GM19238 (cell line): ENCODE results near the gene CAPZB.

Source experiments
- DNase-seq: peaks from one replicate; pipeline ENCODE4 v3.0.0; 2011; ENCODE audit warnings: low spot score; ENCODE audit not compliant: insufficient read length

Gene CAPZB

DNA sequence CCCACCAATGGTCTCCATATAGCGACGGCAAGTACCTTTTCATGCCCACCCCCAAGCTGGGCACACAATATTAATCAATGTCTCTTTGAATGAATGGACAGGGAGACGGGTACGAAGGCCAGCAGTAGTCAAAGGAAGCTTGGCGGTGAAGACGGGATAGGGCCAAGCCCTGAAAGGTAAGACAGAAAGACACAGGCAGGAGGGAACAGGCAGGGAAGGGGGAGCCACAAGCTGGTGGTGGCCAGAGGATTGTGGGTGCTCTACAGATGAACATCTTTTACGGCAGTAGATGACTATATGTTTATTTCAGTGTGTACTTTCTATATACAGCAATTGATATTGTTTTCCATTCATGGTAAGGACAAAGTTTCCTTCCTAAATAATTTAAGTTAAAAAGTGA is 16.3 kb downstream of the CAPZB start:
- no peak for DNase-seq

DNA sequence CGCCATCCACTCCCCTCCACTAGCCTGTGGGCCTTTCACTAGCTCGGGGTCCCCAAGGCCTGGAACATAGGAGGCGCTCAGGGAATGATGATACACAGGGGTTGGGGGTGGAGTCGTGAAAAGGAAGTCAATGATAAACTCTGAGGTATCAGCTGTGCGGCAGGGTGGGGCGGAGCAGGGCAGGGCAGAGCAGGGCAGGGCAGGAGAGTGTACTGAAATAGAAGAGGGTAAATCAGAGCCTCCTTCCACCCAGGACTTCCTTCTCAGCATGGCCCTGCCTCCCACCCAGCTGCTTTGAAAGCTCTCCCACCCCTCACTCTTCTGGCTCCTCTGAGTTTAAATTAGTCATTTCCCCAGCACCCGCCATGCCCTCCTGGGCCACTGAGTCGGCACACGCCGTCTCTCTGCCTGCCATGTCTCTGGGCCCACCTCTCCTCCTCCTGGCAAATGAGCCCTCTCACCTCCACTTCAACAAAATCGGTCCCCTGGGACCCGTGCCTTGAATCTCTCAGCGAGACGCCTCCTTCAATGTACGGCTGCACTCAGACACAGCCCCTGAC is 16.9 kb downstream of the CAPZB start:
- DNase-seq, result no peak

DNA sequence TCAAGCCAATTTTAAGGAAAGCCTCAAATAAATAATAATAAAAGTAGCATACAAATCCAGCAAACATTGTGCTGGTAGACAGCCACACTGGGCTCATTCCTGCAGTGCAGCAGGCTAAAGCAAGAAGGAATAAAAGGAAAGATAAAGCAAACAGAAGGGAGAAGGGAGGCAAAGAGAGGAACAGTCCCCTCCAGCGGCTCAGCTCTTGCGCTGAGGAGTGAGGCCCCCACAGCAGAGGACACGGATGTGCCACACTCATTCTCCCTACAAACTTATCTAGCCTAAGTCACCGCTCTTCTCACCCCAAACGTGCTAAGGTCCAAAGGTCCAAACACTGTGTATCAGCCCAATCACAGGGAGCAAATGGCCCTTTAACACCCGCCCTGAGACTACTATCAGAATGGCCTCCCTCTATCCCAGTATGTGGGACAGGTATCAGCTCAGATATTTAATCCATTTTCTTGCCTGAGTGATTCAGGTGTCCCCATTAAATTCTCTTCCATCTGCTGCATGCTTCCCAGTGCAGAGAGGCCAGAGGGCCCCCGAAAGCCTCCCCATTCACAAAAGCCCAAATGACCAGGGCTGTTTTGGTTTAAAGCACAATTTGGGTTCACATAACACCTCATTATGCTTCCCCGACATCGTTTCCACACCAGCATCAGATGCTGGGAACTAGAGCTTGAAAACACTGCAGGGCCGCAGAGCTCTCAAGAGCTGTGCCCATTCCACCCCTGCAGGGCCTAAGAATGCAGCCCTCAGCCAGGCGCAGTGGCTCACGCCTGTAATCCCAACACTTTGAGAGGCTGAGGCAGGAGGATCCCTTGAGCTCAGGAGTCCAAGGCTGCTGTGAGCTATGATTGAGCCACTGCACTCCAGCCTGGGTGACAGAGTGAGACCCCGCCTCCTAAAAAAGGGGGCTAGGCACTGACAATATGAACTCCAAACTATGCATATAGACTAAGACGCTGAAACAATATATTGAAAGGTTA is 17.8 kb downstream of the CAPZB start:
- DNase-seq, result no peak

DNA sequence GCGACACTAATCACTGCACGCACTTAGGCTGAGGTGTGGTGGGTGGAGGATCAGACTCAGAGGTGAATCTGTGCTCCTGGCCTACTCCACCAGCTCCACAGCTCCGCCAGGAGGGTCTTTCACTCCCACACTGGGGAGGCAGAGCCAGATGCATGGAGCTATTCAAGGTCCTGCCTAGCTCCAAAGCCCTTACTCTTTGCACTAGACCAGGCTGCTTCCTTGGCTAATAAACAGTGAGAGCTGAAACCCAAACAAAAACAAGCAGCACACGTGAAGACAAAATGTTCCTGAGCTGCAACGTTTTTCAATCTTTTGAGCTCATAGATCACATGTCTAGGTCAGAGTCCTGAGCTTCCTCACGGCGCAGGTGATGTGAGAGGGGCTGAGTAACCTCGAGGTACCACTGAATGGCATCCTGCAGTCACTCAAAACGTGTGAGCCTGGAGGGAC is 19.2 kb downstream of the CAPZB start:
- DNase-seq, result no peak

DNA sequence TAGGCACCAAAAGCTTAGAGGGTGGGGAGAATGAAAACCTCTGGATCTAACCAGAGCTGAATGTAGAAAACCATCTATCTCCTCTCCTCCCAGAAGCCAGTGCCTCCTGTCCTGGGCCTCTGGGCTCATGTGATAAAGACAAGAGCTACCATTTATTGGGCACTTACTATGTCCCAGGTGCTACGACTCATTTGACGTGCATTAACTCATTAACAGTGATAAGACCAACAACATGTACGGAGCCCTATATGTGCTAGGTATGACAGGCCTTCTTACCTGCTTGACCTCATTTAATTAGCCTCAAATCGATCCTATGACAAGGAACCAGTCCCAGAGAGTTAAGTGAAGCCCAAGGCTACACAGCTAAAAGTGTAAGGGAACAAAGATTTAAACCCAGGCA is 19.7 kb downstream of the CAPZB start:
- DNase-seq, result no peak

DNA sequence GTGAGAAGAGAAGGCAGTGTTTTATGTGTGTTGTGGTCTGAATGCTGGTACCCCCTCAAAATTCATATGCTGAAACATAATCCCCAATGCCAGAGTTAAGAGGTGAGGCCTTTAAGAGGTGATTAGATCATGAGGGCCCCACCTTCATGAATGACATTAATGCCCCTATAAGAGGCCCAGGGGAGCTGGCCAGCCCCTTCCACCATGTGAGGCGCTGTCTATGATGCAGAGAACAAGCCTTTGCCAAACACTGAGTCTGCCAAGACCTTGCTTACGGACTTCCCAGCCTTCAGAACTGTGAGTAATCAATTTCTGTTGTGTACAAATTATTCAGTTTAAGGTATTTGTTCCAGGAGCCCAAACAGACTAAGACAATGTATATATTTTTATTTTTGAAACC is 20.2 kb downstream of the CAPZB start:
- no peak for DNase-seq

DNA sequence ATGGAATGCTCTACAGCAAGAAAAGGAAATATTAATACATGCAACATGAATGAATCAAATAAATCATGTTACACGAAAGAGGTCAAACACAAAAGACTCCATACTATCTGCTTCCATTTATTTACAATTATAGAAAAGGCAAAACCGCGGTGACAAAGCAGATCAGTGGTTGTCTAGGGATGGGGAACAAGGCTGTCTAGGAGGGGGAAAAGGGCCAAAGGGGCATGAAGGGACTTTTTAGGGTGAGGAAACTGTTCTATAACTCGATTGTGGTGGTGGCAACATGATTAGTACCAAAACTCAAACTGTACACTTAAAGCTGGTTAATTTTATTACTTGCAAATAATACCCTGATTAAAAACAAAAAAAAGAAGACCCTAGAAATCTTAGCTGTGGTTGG is 20.6 kb downstream of the CAPZB start:
- no peak for DNase-seq

DNA sequence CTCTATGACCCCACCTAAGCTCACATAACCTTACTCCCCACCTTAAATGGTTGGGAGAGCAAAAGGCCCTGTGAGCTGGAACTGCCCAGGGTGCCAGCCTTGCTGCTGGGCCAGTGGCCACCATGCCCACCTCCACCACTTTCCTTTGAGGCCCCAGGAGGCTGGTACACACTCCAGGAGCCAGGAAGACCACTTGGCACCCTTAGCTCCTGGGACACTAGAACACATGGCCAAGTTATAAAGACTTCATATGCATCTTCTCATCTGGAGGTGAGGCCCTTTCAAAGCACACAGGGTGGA is 21.9 kb downstream of the CAPZB start:
- DNase-seq, result no peak

DNA sequence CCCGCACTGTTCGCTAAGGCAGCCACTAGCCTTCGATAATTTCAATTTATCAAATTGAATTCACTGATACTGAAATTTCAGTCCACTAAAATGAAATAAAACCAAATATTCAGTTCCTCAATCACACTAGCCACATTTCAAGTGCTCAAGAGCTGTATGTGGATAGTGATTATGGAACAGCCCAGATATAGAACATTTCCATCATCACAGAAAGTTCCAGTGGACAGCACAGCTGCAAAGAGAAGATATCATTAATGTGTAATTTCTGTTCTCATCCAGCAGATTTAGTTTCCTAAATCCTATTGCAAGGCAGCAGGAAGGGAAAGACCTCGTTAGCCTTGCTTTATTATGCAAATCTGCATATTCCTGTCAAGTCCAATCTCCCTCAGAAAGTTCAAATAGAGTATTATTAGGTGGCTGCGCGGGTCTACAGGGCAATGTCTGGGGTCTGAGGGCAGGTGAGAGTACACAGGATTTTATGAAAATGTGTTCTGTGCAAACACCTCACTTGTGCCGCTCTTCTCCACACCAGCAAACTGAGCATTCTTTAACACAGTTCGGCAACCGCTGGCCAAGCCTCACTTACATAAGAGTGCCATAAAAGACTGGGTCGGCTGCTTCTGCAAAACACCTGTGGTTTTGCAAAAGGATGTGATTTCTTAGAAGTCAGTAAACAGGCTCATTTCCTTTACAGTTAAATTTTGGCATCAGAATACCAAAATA is 22.4 kb downstream of the CAPZB start:
- no peak for DNase-seq

DNA sequence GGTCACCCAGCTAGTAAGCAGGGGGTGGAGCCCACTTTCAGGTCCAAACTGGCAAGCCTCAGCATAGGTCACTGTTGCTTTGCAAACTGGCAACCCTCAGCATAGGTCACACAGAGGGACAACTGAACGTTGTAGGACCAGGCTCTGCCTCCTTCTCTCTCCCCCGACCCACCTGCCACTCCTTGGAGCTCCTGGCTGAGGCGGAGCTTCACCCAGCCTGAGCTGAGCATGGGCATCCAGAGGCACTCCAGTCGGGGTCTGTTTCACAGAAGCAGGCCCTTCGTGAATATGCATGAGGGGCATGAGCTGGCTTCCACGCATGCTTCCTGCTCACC is 24.2 kb downstream of the CAPZB start:
- no peak for DNase-seq

DNA sequence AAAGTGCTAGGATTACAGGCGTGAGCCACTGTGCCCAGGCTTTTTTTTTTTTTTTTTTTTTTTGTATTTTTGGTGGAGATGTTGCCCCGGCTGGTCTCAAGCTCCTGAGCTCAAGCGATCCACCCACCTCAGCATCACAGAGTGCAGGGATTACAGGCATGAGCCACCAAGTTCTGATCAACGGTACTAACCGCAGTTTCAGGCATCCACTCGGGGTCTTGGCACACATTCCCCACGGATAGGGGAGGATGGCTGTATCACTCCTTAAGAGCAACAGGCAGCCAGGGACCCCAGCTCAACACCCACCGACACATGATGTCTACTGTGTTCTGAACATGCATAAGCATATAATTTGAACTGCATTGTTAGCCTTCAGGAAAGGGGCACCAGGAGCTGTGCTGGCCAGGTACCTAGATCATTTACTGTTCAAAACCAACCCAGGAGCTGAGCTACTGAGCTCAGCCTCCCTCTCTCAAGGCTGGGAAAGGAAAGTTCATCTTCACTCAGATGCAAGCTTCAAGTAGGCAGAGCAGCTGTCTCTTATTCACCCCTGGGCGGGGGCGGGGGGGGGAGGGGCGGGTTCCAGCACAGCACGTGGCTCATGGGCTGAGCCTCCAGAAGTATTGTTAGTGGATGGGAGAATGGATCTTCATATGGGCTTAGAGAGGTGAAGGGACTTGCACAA is 24.7 kb downstream of the CAPZB start:
- DNase-seq, result no peak

DNA sequence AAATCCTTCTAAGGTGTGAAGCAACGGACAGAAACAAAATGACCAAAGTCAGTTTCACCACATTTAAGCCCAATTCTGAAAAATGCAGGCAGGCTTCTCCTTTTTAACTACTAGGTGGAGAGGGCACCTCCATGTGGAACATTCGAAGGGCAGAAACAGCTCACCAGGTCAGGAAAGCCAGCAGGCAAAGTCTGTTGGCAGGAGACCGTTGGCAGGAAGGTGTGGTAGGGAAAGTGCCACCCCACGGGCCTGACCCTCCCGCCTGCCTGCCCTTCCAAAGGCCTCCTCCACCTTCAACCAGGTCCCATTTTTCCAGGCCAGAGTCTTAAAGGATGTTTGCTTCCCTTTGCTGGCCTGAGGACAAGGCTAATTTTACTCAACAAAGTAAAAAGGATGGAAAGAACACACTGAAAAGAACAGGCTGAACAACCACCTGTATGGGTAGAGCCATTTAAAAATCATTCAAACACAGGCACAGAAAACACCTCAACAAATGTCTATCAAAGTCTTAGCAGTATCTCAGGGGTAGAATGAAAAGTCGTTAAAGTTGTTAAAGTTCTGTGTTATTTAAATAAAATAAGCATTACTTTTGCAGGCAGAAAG is 26.4 kb downstream of the CAPZB start:
- DNase-seq, result no peak

DNA sequence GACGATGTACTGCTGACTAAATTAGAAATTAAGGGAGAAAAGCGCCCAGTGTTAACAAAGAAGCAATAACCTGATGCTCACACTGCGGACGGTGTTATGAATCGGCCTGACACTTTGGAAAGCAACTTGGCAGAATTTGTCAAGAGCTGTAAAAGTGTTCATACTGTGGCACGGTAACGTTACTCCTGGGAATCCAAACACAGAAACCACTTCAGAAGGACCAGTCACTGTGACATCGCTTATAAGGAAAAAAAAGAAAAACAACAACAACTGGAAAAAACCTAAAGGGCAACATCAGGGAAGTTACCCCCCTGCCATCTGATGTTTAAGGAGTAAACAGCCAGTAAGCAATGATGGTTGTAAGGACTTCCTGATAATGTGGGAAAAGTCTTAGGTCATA is 27.7 kb downstream of the CAPZB start:
- no peak for DNase-seq

DNA sequence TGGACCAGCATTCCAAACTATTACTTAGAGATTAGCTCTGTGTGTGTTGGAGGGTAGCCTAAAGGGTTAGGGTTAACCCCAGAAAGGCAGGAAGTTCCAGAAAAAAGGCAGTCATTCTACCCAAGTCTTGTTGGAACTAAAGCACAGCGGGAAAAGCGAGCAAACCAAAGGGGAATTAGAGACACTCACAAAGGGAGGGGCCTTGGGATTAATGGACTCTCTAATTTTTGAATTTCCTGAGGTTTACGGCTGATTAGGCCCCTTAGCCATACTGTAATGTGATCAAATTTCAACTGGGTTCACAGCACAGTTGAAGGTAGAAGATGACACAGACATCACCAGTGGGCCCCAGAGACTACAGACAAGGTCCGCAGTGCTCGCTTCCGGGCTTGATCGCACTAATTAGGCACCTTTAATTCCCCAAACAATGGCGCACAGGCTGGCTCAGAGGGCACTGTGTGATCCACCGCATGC is 28.3 kb downstream of the CAPZB start:
- DNase-seq, result no peak

DNA sequence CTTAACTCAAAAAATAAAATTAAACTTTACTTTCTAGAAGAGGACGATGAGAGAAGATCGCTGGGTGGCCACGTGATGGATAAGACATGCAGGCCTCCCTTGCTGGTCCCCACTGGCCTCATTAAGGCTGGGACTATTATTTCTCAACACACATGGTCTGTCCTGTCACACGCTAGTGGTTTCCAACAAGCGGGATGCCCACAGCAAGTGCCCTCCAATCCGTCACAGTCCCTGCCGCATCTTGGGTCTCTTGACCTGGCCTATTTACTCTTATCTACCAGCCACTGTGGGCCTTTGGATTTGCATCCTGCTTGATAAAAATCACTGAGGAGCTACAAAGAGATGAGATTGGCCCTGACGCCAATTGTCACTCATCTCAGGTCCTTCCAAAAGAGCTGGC is 30.0 kb downstream of the CAPZB start:
- DNase-seq, result no peak

DNA sequence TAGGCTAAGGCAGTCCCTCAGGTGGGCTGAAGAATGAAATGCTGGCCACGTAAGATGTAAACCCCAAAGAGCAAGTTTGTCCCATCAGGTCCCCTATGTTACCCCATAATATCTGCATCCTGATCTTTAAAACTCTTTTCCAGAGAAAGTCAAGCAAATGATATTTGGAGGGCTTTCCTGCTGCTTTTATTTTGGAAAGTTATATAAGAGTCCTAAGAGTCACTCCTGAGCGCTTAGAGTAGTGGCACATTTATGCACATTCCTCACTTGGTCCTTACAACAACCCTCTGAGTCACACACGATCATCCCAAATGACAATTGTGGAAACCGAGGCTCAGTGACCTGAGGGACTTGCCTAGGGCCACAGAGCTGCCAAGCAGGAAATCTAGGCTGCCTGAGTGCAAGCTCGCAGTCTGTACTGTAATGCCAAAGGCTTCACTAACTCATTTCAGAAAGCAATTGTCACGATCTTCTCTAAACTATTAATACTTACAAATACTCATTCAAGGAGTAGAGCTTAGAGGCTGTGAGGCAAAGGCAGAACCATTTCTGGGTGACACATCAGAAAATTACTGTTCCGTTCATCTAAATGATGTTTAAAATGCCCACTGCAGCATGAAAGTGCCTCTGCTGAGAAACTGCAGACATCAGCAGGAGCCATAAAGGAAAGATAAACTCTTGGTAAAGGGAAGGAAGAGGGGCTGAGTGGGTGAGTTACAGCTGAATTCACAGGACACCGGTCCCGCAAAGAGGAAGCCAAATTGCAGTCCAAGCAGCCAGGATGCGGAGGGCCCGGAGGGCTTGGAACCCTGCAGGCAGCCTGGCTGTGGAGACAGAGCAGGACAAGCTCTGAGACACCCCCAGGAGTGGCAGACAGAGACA is 30.8 kb downstream of the CAPZB start:
- no peak for DNase-seq

DNA sequence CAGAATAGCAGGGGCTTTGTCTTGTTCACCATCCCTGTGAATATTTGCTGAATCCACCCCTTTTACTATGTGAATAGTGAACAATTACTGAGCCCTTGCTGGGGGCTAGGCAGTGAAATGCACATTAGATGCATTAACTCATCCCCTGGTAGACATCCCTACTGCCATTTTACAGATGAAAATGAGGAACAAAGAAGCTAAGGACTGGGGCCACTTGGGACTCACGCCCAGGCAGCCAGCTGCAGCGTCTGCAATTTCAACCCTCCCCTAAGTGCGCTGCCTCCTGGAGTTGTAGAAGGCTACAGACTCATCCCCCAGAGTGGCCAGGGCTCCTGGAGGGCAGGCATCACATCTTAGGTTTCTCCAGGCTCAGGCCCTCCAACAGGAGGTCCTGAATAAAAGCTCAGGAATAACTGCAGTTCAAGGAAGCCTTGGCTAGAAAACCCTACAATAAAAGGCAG is 31.6 kb downstream of the CAPZB start:
- no peak for DNase-seq

DNA sequence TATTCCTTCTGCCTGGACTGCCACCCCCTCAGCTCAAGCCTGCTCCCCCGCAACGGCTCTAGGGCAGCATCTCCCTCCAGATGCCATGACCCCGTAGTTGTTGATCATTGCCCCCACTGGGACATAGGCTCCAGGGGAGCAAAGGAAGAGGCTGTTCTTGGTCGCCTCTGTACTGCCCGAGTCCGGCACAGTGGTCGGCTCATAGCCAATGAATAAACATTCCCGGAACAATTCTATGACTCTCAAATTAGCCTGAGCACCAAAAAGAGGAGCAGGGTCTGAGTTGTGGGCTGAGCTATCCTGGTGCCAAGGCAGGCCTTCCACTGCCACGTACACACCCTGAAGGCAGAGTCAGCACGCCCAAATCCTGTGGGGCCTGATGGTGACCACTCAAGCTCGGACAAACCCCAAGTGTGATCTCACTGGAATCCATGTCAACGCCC is 33.1 kb downstream of the CAPZB start:
- no peak for DNase-seq

DNA sequence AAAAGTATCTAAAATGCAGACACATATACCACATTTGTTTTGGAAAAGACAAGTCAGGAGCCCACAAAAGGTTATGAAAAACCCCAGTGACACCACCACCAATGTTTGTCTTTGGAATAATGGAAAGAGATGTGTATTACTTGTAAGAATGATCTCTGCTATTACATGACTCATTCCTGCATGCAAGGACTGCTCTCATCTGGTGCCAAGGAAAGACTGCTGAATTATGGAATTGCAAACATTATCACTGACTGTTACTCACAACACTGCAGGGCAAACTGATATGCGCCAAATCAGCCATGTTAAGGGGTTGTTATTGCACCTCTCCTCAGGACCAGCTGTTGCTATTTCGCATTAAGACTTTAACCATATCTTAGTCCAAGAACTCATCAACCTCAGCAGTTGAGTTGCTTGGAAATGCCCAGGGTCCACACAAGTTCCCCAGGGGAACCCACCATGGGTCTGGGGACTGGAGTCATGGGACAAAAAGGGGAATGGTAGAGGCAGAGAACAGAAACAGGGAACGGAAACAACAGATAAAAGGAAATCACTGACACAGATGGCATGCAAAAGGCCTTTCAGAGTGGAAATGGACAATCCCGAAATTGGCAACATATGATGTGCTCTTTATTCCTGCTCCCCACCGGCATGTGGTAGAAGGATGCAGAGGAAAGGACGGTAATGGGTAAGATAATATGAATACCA is 34.4 kb downstream of the CAPZB start:
- no peak for DNase-seq
